Cerebellar cortex (tissue), 1 donor: Measurements from ENCODE around the gene TGFBR3.
A peak's percentile ranks its signal among the peaks of the same experiment; 100 is the strongest.
"Not testable (repeated sequence)": the region's sequence is repeated elsewhere in the genome, so short reads cannot be mapped to it uniquely, and the experiment has no call there.

Experiments used
- DNase-seq: peaks from one replicate; pipeline ENCODE4 v3.0.0-alpha.2; 2015; ENCODE audit warnings: low spot score

Gene TGFBR3

GRCh38 chr1:91682882-91683597 is 202.9 kb downstream of the TGFBR3 start:
- no peak for DNase-seq

GRCh38 chr1:91680556-91681155 is 205.3 kb downstream of the TGFBR3 start:
- DNase-seq, result no peak

DNA sequence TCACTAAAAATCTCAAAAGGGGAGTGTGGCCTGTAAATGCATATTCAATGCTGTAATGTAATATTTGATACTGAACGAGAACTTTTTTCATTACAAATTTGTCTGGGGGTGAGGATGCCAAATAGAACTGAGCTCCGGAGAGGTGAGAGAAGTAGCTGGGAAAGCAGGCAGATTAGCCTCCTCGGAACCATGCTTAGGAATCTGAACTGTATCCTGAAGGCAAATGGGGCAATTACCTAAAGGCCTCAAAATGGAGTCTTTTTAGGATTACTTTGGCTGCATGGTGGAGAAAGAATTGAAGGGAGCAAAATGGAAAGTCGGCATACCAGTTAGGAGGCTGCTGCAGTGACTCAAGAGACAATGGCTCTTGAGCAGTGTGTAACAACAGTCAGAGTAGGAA is 206.5 kb downstream of the TGFBR3 start:
- no peak for DNase-seq

DNA sequence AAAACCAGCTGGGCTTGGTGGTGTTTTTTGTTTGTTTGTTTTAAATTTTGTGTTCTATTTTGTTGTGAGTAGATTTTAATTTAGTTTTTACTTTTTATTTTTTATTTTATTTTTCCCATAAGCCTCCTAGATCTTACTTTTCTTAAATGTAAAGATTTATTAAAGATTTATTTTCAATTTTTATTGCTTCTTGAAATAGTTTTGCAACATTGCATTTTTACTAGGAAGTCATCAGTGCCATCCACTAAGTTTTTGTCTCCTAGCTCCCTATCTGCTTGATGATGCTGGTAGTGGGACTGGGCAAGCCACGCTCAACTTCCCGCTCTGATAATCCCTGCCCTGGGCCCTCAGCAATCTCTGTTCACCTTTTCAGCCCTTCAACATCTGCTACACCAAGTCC is 209.9 kb downstream of the TGFBR3 start:
- DNase-seq, result no peak

DNA sequence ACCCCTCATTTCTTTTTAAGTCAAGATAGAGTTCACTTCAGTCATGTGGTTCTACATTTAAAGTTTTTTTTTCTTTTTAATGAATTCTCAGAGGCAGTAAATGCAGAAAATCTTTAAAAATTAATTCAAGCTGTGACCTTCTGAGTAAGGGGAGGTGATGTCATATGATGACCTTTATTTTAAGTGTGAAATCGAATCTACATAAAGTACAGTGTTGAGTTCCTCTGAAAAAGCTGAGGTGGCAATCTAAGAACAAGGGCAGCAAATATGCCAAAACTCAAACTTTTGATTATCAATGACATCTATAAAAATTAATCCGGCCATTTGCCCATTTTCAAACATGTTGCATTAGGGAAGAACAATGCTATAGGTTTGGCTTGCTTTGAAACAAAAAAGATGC is 211.8 kb downstream of the TGFBR3 start:
- no peak for DNase-seq

DNA sequence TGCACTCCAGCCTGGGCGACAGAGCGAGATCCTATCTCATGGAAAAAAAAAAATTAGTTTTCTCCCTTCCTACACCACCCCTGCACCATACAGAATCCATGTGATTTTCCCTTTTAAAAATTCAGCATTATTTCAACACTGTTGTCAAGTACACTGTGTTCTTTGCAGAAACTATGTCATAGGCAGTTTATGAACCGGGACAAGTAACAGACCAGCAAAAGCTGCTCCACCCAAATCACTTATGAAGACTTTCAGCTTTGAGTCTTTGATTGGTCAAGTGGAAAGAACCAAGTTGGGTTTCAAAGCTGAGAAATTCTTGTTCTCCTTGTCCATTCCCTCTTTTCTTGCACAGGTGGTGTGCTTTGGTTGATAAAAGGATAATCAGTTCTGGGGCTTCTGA is 212.3 kb downstream of the TGFBR3 start:
- no peak for DNase-seq

GRCh38 chr1:91672601-91673161 is 213.3 kb downstream of the TGFBR3 start:
- DNase-seq, result no peak

GRCh38 chr1:91670781-91671180 is 215.2 kb downstream of the TGFBR3 start:
- DNase-seq, result no peak

GRCh38 chr1:91669584-91670350 is 216.2 kb downstream of the TGFBR3 start:
- DNase-seq, result no peak

DNA sequence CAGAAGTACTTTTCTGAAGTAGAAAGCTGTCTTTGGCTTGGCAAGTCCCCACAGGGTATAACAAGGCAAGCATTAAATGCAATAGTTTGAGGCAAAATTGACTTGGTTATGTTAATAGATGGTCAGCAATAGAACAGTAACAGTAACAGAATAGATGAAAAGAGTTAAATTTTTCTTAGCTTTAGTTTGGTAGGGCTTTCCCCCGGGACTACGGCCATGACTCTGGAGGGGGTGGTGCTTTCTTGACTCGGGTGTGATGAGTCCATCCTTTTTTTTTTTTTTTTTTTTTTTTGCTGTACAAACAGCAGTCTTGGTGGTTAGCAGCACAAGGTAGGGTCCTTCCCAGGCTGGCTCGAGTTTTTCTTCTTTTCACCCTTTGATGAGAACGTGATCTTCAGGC is 219.3 kb downstream of the TGFBR3 start:
- DNase-seq, result not testable (repeated sequence)

DNA sequence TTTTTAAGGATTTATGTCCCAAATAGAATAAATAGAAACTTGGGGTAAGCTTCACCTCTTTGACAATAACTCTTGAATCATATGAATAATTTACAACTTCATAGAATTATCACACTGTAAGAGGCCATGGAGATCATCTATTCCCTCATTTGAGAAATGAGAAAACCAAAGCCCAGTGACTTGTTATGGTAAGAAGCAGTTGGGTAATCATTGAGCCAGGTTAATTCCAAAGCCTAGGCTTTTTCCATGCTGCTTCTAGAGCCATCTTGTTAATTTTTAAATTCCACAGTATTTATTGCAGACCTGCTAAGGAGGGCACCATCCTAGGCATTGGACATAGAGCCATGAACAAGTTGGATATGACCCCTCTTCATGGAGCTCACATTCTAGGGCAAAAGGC is 224.8 kb downstream of the TGFBR3 start:
- DNase-seq, result no peak

GRCh38 chr1:91660708-91661107 is 225.2 kb downstream of the TGFBR3 start:
- no peak for DNase-seq

DNA sequence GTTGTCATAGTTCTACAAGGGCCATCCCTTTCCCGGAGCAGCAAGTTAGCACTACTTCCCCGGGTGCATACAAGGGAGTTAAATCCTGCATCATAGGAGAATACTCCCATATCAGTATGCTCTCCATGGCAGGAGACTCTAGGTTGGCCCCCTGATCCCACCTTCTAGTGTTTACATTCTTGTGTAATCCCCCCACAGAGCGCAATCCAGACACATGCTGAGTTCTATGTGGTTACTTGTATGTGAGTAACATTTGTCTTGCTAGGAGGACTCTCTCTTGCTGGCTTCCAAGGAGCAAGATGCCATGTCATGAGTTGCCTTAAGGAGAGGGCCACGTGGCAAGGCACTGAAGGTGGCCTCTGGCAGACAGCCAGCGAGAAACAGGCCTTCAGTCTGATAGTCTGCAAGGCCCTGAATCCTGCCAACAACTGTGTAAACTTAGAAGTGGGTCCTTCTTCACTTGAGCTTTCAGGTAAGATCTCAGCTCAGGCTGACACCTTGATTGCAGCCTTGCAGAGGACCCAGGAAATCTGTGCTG is 230.0 kb downstream of the TGFBR3 start:
- no peak for DNase-seq

DNA sequence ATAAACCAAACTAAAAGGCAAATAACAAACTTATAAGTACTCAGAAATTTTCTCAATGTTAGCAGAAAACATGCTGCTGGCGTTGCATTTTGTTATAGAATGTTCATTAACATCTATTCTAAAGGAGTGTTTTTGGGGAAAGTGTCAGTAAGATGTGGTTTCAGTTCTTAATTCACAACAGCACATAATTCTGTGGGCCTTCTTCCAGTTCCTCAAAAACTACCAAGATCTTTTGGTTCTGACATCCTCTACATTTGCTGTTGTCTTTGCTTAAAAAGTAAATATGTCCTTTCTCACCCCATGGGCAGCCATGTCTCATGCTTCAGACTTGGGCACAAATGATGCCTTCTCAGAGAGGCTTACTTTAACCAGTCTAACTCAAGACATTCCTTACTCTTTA is 232.8 kb downstream of the TGFBR3 start:
- DNase-seq, result no peak

- DNase-seq, result no peak
These were observed 234.3 kb downstream of the TGFBR3 start for GRCh38 chr1:91651661-91652071.

DNA sequence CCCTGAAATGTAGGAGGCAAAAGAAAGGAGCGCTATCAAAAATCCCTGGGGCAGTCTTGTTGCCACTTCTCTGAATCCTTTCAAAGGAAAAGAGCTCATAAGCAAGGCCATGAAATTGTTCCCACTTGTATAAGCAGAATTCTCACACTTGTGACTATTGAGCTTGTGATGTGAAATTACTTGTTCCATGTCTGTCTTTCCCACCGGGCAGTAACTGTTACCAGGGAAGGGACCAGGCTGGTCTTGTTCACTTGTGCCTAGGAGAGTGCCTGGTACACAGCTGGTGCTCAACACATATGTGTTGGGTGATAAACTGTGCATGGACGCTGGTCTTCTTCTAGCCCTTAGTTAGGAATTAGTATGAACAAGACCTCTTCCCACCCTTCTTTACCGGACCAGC is 234.7 kb downstream of the TGFBR3 start:
- DNase-seq, result no peak

- peak; percentile 5 for DNase-seq
These were observed 235.2 kb downstream of the TGFBR3 start for GRCh38 chr1:91650764-91651163.

- DNase-seq, result no peak
These were observed 238.9 kb downstream of the TGFBR3 start for GRCh38 chr1:91647061-91647460.

DNA sequence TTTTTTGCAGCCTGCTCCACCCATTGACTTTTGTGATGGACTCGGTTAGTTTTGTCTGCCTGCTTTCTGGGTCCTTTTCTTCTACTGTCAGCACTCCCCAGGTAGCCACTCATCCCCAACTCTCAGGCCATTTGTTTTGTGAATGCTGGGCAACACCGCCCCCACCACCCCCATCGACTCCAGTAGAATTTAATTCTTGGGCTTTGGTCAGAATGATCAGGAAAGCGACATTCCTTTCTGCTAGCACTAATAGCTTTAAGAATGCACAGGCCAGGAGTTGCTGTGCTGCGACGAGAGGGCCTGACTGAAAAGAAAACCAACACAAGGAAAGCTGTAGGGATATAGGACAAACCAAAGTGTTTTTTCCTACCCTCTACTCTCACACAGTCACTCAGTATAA is 240.9 kb downstream of the TGFBR3 start:
- peak; percentile 5 for DNase-seq

DNA sequence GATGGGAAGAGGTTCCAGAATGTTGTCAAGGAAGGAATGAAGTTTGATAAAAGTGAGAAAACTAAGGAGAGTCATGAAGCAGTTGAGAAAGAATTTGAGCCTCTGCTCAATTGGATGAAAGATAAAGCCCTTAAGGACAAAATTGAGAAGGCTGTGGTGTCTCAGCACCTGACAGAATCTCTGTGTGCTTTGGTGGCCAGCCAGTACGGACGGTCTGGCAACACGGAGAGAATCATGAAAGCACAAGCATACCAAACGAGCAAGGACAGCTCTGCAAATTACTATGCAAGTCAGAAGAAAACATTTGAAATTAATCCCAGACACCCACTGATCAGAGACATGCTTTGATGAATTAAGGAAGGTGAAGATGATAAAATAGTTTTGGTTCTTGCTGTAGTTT is 242.5 kb downstream of the TGFBR3 start:
- DNase-seq, result no peak

- DNase-seq, result no peak
These were observed 244.9 kb downstream of the TGFBR3 start for GRCh38 chr1:91640877-91641526.

DNA sequence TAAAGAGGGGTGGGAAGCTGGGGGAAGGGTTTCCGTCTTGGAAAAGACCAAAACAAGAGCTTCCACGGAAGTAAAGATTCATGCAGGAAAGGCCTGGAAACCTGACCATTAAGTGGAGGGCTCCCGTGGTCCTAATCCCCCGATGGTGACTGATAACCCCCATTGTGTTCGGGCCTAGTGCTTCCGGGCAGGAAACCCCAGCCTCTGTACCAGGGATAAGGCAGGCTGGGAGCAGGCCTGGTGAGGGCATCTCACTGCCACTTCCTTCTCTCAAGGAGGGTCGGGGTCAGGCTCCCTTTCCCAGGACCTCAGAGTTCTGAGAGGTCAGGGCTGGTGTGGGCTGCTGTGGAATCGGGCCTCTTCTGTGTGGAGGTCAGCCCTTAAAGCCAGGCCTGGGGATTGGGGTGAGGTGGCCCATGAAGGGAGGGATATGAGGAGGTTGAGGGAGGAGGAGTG is 248.4 kb downstream of the TGFBR3 start:
- no peak for DNase-seq
